DND-41 (cell line): ENCODE results near the gene SPARCL1.
A peak's percentile ranks its signal among the peaks of the same experiment; 100 is the strongest.

Experiments
- ATAC-seq: fragments of 200-7000 bp; cut with Tn5 transposase; 3 replicates; pipeline ENCODE4 v1.9.1; 2021; ENCODE audit warnings: low read depth; ENCODE audit not compliant: insufficient read depth
- DNase-seq: peaks from one replicate; pipeline ENCODE4 v3.0.0-alpha.2; 2020
- H2AFZ ChIP-seq: 2 replicates; pipeline ENCODE4 v1.6.0; 2012; ENCODE audit warnings: low read depth, low read length
- H3K27ac ChIP-seq: 2 replicates; pipeline ENCODE4 v1.5.1; 2012; ENCODE audit warnings: low read length, inconsistent platforms
- H3K27me3 ChIP-seq: fragments of 200-600 bp; sonication (generic); 2 replicates; pipeline ENCODE4 v1.6.0; 2012; ENCODE audit warnings: low read length, mild to moderate bottlenecking, inconsistent platforms; ENCODE audit not compliant: insufficient read depth, poor library complexity
- H3K36me3 ChIP-seq: 2 replicates; pipeline ENCODE4 v1.5.1; 2012; ENCODE audit warnings: low read length, inconsistent platforms; ENCODE audit not compliant: insufficient read depth
- H3K4me1 ChIP-seq: 2 replicates; pipeline ENCODE4 v1.5.1; 2012; ENCODE audit warnings: mild to moderate bottlenecking, low read length; ENCODE audit not compliant: insufficient read depth
- H3K4me2 ChIP-seq: 2 replicates; pipeline ENCODE4 v1.6.0; 2012; ENCODE audit warnings: mild to moderate bottlenecking, moderate library complexity, low read length, inconsistent platforms; ENCODE audit not compliant: insufficient read depth
- H3K4me3 ChIP-seq, 2 experiments: fragments of 200-600 bp in 1 of 2; shearing (Covaris generic) in 1 of 2; 2 replicates each; pipeline ENCODE4 v1.5.1; 2012 to 2016; ENCODE audit warnings: inconsistent platforms in 2 of 2, low read length in 2 of 2, mild to moderate bottlenecking in 2 of 2, low read depth in 1 of 2, moderate library complexity in 1 of 2
- H3K79me2 ChIP-seq: 2 replicates; pipeline ENCODE4 v1.6.0; 2012; ENCODE audit warnings: low read length, inconsistent platforms; ENCODE audit not compliant: insufficient read depth
- H3K9ac ChIP-seq: 2 replicates; pipeline ENCODE4 v1.6.0; 2012; ENCODE audit warnings: low read depth, mild to moderate bottlenecking, inconsistent platforms, low read length, moderate library complexity
- H3K9me3 ChIP-seq: 2 replicates; pipeline ENCODE4 v1.5.1; 2012; ENCODE audit warnings: low read length, moderate library complexity, mild to moderate bottlenecking, inconsistent platforms; ENCODE audit not compliant: insufficient read depth, severe bottlenecking
- H4K20me1 ChIP-seq: 2 replicates; pipeline ENCODE4 v1.6.0; 2012; ENCODE audit warnings: low read length; ENCODE audit not compliant: insufficient read depth
- CTCF ChIP-seq: IDR thresholded peaks from 2 replicates; pipeline ENCODE4 v1.5.1; 2012; ENCODE audit warnings: borderline replicate concordance, low read length, moderate library complexity, mild to moderate bottlenecking; ENCODE audit not compliant: poor library complexity, severe bottlenecking; ENCODE audit errors: extremely low read depth
- EZH2 ChIP-seq: IDR thresholded peaks from 3 replicates; pipeline ENCODE4 v1.6.1; 2012; ENCODE audit warnings: borderline replicate concordance, low read depth, mild to moderate bottlenecking, moderate library complexity, low read length, inconsistent platforms; ENCODE audit not compliant: severe bottlenecking

SPARCL1 gene

GRCh38 chr4:87570290-87570805 is 41.2 kb upstream of the SPARCL1 start:
- Histone ChIP-seq H3K9ac (no peak overlapping the region), H4K20me1 (no peaks in the 10 kb centered on the region), H3K4me3 (no peak overlapping the region), H3K36me3 (no peaks in the 10 kb centered on the region), H3K27me3 (no peaks in the 10 kb centered on the region), H3K4me2 (no peak overlapping the region), H3K9me3 (no peaks in the 10 kb centered on the region), H3K4me1 (no peaks in the 10 kb centered on the region), H2AFZ (no peak overlapping the region), H3K27ac (no peak overlapping the region), H3K79me2 (no peaks in the 10 kb centered on the region)
- ATAC-seq (peak; percentile 37; the same call in 1 of the 3 replicates), DNase-seq (no peak)
- TF ChIP-seq EZH2 (no peak), CTCF (no peak)

DNA sequence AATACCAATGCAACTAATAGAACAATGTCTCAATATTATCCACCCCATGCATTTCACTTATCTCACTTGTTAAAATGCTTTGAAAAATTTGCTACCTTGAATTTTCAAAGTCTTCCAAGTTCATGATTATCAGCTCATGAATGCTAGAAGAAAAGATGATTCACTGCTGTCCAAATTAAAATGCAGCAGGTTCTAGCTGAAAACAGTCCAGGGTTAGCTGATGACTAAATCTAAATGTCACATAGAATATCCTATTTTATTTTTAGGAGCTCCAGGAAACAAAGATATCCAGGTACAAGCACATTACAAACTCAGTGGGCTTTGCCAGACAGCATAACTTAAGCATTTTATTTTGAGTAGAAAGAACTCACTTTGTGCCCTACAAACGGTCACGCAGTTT is 38.0 kb upstream of the SPARCL1 start:
- DNase-seq: no peak
- no peaks in the 10 kb centered on the region for H3K4me1 ChIP-seq
- H2AFZ ChIP-seq: no peak overlapping the region
- TF ChIP-seq CTCF (no peak), EZH2 (no peak)
- no peaks in the 10 kb centered on the region for H3K27me3 ChIP-seq
- H3K36me3 ChIP-seq: no peaks in the 10 kb centered on the region
- H3K9ac ChIP-seq: no peak overlapping the region
- H3K79me2 ChIP-seq: no peaks in the 10 kb centered on the region
- H3K27ac ChIP-seq: no peak overlapping the region
- no peaks in the 10 kb centered on the region for H3K9me3 ChIP-seq
- no peak overlapping the region for H3K4me3 ChIP-seq
- no peaks in the 10 kb centered on the region for H4K20me1 ChIP-seq
- ATAC-seq: no peak
- no peak overlapping the region for H3K4me2 ChIP-seq

GRCh38 chr4:87566276-87566675 is 37.1 kb upstream of the SPARCL1 start:
- no peaks in the 10 kb centered on the region for H4K20me1 ChIP-seq
- H3K4me1 ChIP-seq: no peaks in the 10 kb centered on the region
- no peaks in the 10 kb centered on the region for H3K36me3 ChIP-seq
- no peaks in the 10 kb centered on the region for H3K9me3 ChIP-seq
- TF ChIP-seq CTCF: no peak
- TF ChIP-seq EZH2: no peak
- H3K4me3 ChIP-seq: no peak overlapping the region
- H3K27ac ChIP-seq: no peak overlapping the region
- H3K79me2 ChIP-seq: no peaks in the 10 kb centered on the region
- H3K27me3 ChIP-seq: no peaks in the 10 kb centered on the region
- no peak overlapping the region for H3K9ac ChIP-seq
- no peak overlapping the region for H3K4me2 ChIP-seq
- DNase-seq: no peak
- H2AFZ ChIP-seq: no peak overlapping the region
- no peak for ATAC-seq

DNA sequence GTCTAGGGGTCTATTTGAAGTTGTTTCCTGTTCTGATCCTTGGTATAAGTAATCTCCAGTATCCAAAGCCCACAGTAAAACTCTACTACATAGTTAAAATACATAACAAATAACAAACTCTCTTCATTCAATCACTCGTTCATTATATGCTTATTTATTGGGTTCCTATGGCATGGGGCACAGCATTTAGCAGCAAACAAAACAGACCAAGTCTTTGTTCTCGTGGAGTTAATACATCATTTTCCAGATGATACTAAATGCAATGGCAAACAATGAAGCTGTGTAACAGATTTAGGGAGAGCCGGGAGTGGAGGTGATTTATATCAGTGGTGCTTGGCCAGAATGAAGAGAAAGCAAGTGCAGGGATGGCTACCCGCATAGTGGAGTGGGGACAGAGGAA is 36.6 kb upstream of the SPARCL1 start:
- H2AFZ ChIP-seq: no peak overlapping the region
- no peaks in the 10 kb centered on the region for H3K9me3 ChIP-seq
- H3K79me2 ChIP-seq: no peaks in the 10 kb centered on the region
- H3K4me2 ChIP-seq: no peak overlapping the region
- H4K20me1 ChIP-seq: no peaks in the 10 kb centered on the region
- no peak overlapping the region for H3K4me3 ChIP-seq
- no peaks in the 10 kb centered on the region for H3K36me3 ChIP-seq
- H3K27ac ChIP-seq: no peak overlapping the region
- H3K27me3 ChIP-seq: no peaks in the 10 kb centered on the region
- H3K9ac ChIP-seq: no peak overlapping the region
- TF ChIP-seq CTCF: no peak
- TF ChIP-seq EZH2: no peak
- DNase-seq (no peak), ATAC-seq (no peak)
- H3K4me1 ChIP-seq: peaks cover 1% of the 10 kb centered on the region; the same call in 1 of the 2 replicates
